Esophagus muscularis mucosa (tissue), 4 donors: ENCODE data around the gene AIMP1.

Experiments used
- CTCF ChIP-seq, 3 experiments: fragments of 200-600 bp in 2 of 3; fragments of 450-650 bp in 1 of 3; sonication (generic) in 2 of 3; IDR thresholded peaks; one replicate each; pipeline ENCODE4 v1.5.1; 2017 to 2019; ENCODE audit warnings: antibody characterized with exemption in 3 of 3, mild to moderate bottlenecking in 2 of 3, moderate library complexity in 1 of 3
- EP300 ChIP-seq: sonication (generic); formaldehyde crosslinking; IDR thresholded peaks from one replicate; pipeline ENCODE4 v1.6.1; 2017; ENCODE audit warnings: antibody characterized with exemption
- POLR2A ChIP-seq: fragments of 450-650 bp; IDR thresholded peaks from one replicate; pipeline ENCODE4 v1.6.1; 2017; ENCODE audit warnings: antibody characterized with exemption, moderate library complexity, mild to moderate bottlenecking, low read depth
- POLR2AphosphoS5 ChIP-seq, 2 donors: sonication (generic); formaldehyde crosslinking; IDR thresholded peaks; one replicate each; pipeline ENCODE4 v1.6.1; 2017; ENCODE audit warnings: antibody characterized with exemption in 2 of 2

- TF ChIP-seq EP300 (no peak), CTCF (IDR thresholded peaks at IDR 0.05) (no peak), POLR2A (no peak), POLR2AphosphoS5 (IDR thresholded peaks at IDR 0.05) (no peak)
Measured at GRCh38 chr4:106340774-106341173, 24.4 kb downstream of the AIMP1 start.
